Stimulated activated CD4-positive, alpha-beta T cell treated with anti-CD3 and anti-CD28 coated beads, Interleukin-12 subunit alpha, Interleukin-12 subunit beta, amount 100 ng/mL, for 4 hours (primary cell): ENCODE results near the gene TMED5.

Experiments
- DNase-seq: peaks from one replicate; pipeline ENCODE4 v3.0.0-alpha.2; 2020

The TMED5 gene

GRCh38 chr1:93120614-93121013 lies 59.6 kb downstream of the TMED5 start:
- DNase-seq: no peak

GRCh38 chr1:93114391-93114790 lies 65.8 kb downstream of the TMED5 start:
- no peak for DNase-seq

- DNase-seq: no peak
Observed at GRCh38 chr1:93113127-93113526, 67.1 kb downstream of the TMED5 start.

- DNase-seq: no peak
Observed at GRCh38 chr1:93111561-93111960, 68.7 kb downstream of the TMED5 start.

- no peak for DNase-seq
Observed at GRCh38 chr1:93111065-93111464, 69.1 kb downstream of the TMED5 start.

GRCh38 chr1:93109578-93109977 lies 70.6 kb downstream of the TMED5 start:
- no peak for DNase-seq

GRCh38 chr1:93108335-93108734 lies 71.9 kb downstream of the TMED5 start:
- no peak for DNase-seq

- no peak for DNase-seq
Observed at GRCh38 chr1:93107395-93107794, 72.8 kb downstream of the TMED5 start.

- no peak for DNase-seq
Observed at GRCh38 chr1:93106226-93106625, 74.0 kb downstream of the TMED5 start.

GRCh38 chr1:93102142-93102541 lies 78.1 kb downstream of the TMED5 start:
- no peak for DNase-seq
